ENCODE data around the gene NSA2. TPM values are rescaled to one million over a fixed set of nuclear protein-coding genes. Genes with fewer than 3 reads are reported as not detected.
"Not testable (repeated sequence)": the region's sequence is repeated elsewhere in the genome, so short reads cannot be mapped to it uniquely, and the experiment has no call there.

The NSA2 gene
- total RNA-seq, 1 experiment from 2014 or later = 203 TPM

DNA sequence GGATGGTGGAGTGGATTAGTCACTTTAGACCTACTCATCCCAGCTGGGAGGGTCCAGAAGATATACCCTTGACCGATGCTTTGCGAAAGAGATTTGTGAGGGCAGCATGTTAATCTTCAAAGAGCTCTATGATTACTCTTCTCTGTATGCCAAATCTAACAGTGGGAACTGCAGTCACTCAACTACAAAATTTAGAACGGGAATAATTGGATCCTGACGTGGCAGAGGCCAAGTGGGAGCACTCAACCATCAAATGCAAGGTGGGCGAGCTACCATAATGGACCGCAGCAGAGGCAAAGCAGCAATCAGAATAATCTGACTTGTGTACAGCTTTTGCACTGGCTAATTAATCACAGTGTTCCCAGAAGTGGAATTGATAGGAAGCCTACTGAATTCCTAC, 20.4 kb downstream of the NSA2 start:
- H3K27me3 Mint-ChIP-seq (ENCODE audit: unreplicated experiment) = no peaks in the 10 kb centered on the region
- no peak overlapping the region for H3K27ac Mint-ChIP-seq (ENCODE audit: unreplicated experiment)
- no peak for DNase-seq
- H3K36me3 Mint-ChIP-seq (ENCODE audit: insufficient read depth, unreplicated experiment) = no peaks in the 10 kb centered on the region
- intact Hi-C loops (cut with micrococcal nuclease; ENCODE audit: unreplicated experiment) = no loop called here
- CTCF ChIA-PET = interaction anchor here (0.6 kb wide), 1 partner anchor 97 kb away, joined by 3 read pairs; no protein-coding TSS in a partner anchor
- no TSS peak for BruUV-seq (replicated peaks)
- H3K4me3 Mint-ChIP-seq (ENCODE audit: low read depth, unreplicated experiment) = no peak overlapping the region
- TF ChIP-seq, protein P1, sequence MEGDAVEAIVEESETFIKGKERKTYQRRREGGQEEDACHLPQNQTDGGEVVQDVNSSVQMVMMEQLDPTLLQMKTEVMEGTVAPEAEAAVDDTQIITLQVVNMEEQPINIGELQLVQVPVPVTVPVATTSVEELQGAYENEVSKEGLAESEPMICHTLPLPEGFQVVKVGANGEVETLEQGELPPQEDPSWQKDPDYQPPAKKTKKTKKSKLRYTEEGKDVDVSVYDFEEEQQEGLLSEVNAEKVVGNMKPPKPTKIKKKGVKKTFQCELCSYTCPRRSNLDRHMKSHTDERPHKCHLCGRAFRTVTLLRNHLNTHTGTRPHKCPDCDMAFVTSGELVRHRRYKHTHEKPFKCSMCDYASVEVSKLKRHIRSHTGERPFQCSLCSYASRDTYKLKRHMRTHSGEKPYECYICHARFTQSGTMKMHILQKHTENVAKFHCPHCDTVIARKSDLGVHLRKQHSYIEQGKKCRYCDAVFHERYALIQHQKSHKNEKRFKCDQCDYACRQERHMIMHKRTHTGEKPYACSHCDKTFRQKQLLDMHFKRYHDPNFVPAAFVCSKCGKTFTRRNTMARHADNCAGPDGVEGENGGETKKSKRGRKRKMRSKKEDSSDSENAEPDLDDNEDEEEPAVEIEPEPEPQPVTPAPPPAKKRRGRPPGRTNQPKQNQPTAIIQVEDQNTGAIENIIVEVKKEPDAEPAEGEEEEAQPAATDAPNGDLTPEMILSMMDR (IDR thresholded peaks at IDR 0.05; ENCODE audit: unreplicated experiment) = no peak
- H3K9me3 Mint-ChIP-seq (ENCODE audit: low read depth, unreplicated experiment) = peaks cover 2% of the 10 kb centered on the region
- no peaks in the 10 kb centered on the region for H3K4me1 Mint-ChIP-seq (ENCODE audit: low read depth, unreplicated experiment)

DNA sequence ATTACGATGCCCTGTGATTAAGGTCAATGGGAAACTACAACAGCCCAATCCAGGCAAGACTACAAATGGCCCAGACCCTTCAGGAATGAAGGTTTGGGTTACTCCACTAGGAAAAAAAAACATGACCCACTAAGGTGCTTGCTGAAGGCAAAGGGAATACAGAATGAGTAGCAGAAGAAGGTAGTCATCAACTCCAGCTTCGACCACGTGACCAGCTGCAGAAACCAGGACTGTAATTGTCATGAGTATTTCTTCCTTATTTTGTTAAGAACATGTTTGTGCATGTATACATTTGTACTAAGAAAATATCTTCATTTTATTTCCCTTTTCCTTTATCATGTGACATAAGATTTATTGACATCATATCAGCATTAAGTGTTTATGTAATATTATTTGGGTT, 24.6 kb downstream of the NSA2 start:
- intact Hi-C loops (cut with micrococcal nuclease; ENCODE audit: unreplicated experiment); H3K4me3 Mint-ChIP-seq (ENCODE audit: low read depth, unreplicated experiment); H3K27me3 Mint-ChIP-seq (ENCODE audit: unreplicated experiment); DNase-seq; H3K9me3 Mint-ChIP-seq (ENCODE audit: low read depth, unreplicated experiment); H3K4me1 Mint-ChIP-seq (ENCODE audit: low read depth, unreplicated experiment); BruUV-seq (replicated peaks); H3K36me3 Mint-ChIP-seq (ENCODE audit: insufficient read depth, unreplicated experiment); H3K27ac Mint-ChIP-seq (ENCODE audit: unreplicated experiment): not testable (repeated sequence)
- CTCF ChIA-PET = interaction anchor here (0.6 kb wide), 1 partner anchor 1211 kb away, joined by 3 read pairs; no protein-coding TSS in a partner anchor

DNA sequence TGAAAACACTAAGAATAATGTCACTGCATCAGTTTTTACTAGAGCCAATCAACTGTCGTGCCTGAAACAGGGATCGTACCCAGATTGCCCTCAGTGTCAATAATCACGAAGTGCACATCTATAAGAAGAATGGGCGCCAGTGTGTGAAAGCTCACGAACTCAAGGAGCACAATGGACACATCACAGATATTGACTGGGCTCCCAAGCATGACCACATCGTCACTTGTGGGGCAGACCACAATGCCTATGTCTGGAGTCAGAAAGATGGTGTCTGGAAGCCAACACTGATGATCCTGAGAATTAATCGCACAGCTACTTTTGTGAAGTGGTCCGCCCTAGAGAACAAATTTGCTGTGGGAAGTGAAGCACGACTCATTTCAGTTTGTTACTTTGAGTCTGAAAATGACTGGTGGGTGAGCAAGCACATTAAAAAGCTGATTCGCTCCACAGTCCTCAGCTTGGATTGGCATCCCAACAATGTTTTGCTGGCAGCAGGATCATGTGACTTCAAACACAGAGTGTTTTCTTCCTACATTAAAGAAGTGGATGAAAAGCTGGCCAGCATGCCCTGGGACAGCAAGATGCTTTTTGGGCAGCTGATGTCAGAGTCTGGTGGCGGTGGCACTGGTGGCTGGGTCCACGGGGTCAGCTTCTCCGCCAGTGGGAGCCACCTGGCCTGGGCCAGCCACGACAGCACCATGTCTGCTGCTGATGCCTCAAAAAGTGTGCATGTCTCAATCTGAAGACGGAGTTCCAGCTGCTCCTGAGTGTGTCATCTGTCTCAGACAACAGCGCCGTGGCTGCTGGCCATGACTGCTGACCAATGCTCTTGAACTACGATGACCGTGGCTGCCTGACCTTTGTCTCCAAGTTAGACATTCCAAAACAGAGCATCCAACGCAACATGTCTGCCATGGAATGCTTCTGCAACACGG, 32.2 kb downstream of the NSA2 start:
- TF ChIP-seq, protein P1 (IDR thresholded peaks at IDR 0.05; ENCODE audit: unreplicated experiment) = no peak
- H3K9me3 Mint-ChIP-seq (ENCODE audit: low read depth, unreplicated experiment) = no peaks in the 10 kb centered on the region
- no TSS peak for BruUV-seq (replicated peaks)
- no peak overlapping the region for H3K4me3 Mint-ChIP-seq (ENCODE audit: low read depth, unreplicated experiment)
- H3K27ac Mint-ChIP-seq (ENCODE audit: unreplicated experiment) = no peak overlapping the region
- H3K4me1 Mint-ChIP-seq (ENCODE audit: low read depth, unreplicated experiment) = no peaks in the 10 kb centered on the region
- CTCF ChIA-PET = no interaction called here
- H3K27me3 Mint-ChIP-seq (ENCODE audit: unreplicated experiment) = no peaks in the 10 kb centered on the region
- DNase-seq = no peak
- H3K36me3 Mint-ChIP-seq (ENCODE audit: insufficient read depth, unreplicated experiment) = no peaks in the 10 kb centered on the region
- intact Hi-C loops (cut with micrococcal nuclease; ENCODE audit: unreplicated experiment) = no loop called here

- Mint-ChIP-seq H3K36me3 (ENCODE audit: insufficient read depth, unreplicated experiment) (no peaks in the 10 kb centered on the region), H3K4me1 (ENCODE audit: low read depth, unreplicated experiment) (no peaks in the 10 kb centered on the region), H3K27ac (ENCODE audit: unreplicated experiment) (no peak overlapping the region), H3K4me3 (ENCODE audit: low read depth, unreplicated experiment) (no peak overlapping the region), H3K27me3 (ENCODE audit: unreplicated experiment) (no peaks in the 10 kb centered on the region), H3K9me3 (ENCODE audit: low read depth, unreplicated experiment) (no peaks in the 10 kb centered on the region)
- no TSS peak for BruUV-seq (replicated peaks)
- DNase-seq = no peak
- CTCF ChIA-PET = no interaction called here
- TF ChIP-seq, protein P1 (IDR thresholded peaks at IDR 0.05; ENCODE audit: unreplicated experiment) = no peak
- intact Hi-C loops (cut with micrococcal nuclease; ENCODE audit: unreplicated experiment) = no loop called here
Observed at GRCh38 chr5:74801197-74801596, 34.1 kb downstream of the NSA2 start.

- Mint-ChIP-seq H3K27me3 (ENCODE audit: unreplicated experiment) (no peaks in the 10 kb centered on the region), H3K27ac (ENCODE audit: unreplicated experiment) (no peak overlapping the region), H3K36me3 (ENCODE audit: insufficient read depth, unreplicated experiment) (no peaks in the 10 kb centered on the region), H3K4me1 (ENCODE audit: low read depth, unreplicated experiment) (no peaks in the 10 kb centered on the region), H3K9me3 (ENCODE audit: low read depth, unreplicated experiment) (no peaks in the 10 kb centered on the region), H3K4me3 (ENCODE audit: low read depth, unreplicated experiment) (no peak overlapping the region)
- BruUV-seq (replicated peaks) = no TSS peak
- TF ChIP-seq, protein P1 (IDR thresholded peaks at IDR 0.05; ENCODE audit: unreplicated experiment) = no peak
- intact Hi-C loops (cut with micrococcal nuclease; ENCODE audit: unreplicated experiment) = no loop called here
- DNase-seq = no peak
- CTCF ChIA-PET = no interaction called here
Observed at GRCh38 chr5:74801941-74802340, 34.9 kb downstream of the NSA2 start.
